Left cardiac atrium (tissue), 4 donors: ENCODE measurements around the gene TEX264. TPM values are rescaled to one million over a fixed set of nuclear protein-coding genes. Genes with fewer than 3 reads are reported as not detected.

Source experiments
- ATAC-seq, 2 donors: fragments of 200-7000 bp; cut with Tn5 transposase; one replicate each; pipeline ENCODE4 v1.9.1; 2020; ENCODE audit warnings: mild to moderate bottlenecking in 2 of 2, moderate library complexity in 2 of 2
- DNase-seq: peaks from one replicate; pipeline ENCODE4 v3.0.0-alpha.2; 2020
- intact Hi-C, 2 donors: fragments of 100-400 bp; cut with DNase I; formaldehyde crosslinking; loops; one replicate each; pipeline versions ENCODE4 v1.14.1 to v1.15.1; 2022 to 2023
- total RNA-seq, 2 donors: library from RNA; stranded (reverse); fragmentation: NEBNext Ultra II Directional; extraction: Animal tissue kit (Norgen Biotek cat#: 25700); gene quantifications; one replicate each; pipeline ENCODE4 v1.2.1, GENCODE V29; 2021
- donor health status: DM: no; HTN: yes; CAD: no.
- donor health status: DM: no; HTN: yes; CAD: no; lungs with severe emphysema.
- donor health status: DM: yes; HTN: yes; CAD: no.
- donor health status: Dilated cardiomyopathy.

Gene TEX264
- total RNA-seq, 2 donors from 2014 or later, result 44.1 TPM

DNA sequence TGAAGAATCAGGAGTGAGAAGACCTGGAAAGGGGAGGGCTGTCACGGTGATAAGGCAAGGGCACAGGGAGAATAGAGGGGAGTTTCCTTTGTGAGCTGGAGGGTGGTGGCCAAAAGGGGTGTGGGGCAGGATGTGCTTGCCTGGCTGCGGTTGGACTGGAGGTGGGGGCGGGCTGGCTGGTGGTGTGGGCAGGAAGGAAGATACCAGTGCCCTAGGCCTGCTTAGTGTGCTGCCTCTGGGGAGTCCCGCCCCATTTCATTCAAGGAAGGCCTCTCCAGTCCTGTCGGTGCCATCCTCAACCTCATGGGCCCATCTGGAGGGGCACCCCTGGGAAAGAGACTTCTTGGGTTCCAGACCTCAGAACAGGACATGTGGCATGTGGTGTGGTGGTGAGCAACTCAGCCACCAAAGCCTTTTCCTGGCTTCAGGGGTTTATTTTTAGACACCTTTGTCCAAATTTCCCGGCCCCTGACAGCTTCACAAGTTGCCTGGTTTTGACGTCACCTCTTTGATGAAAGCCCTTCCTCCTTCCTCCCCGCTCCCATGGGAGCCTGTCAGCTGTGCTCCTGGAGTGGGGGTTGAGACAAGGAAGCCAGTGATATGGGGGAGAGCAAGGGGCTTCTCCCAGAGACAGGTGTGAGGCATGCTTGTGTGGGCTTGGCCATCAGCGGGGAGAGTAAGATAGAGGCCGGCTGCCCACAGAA is 15.6 kb downstream of the TEX264 start:
- ATAC-seq (peak; percentile 59 to 70), DNase-seq (peak; percentile 76)
- intact Hi-C loops, result no loop called here

DNA sequence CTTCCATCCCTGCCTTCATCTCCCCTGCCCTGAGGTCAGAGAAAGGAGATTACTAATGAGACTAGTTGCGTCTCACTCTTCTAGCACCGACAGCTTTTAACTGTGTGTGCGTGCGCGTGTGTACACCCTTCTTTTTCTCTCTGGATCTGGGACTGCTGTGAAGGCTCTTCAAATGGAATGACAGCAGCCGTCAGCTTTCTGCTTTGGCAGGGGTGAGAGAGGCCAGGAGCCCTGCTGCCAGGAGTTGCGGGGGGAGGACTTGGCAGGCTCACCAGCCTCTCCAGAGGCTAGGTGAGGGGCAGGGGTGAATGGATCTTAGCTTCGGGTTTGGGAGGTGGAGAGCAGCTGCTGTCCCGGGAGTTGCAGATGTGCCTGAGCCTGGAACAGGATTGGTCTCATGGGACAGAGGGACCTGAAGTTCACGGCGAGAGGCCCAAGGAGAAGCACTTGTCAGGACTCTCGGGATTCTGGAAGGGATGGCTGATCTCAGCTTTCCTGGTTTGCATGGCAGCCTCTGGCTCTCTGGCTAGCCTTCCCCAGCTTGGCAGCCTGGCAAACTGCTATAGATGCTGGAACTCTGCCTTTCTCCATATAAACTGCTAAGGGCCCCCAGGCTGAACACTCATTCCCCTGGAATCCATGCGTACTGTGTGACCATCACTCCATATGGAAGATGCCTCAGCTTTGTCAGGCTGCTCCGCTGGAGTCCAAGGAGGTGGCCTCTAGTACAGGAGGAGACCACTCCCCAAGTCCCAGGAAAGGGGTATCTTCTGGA is 16.6 kb downstream of the TEX264 start:
- DNase-seq (peak; percentile 60), ATAC-seq (peak; percentile 56 to 60)
- intact Hi-C loops, result no loop called here

DNA sequence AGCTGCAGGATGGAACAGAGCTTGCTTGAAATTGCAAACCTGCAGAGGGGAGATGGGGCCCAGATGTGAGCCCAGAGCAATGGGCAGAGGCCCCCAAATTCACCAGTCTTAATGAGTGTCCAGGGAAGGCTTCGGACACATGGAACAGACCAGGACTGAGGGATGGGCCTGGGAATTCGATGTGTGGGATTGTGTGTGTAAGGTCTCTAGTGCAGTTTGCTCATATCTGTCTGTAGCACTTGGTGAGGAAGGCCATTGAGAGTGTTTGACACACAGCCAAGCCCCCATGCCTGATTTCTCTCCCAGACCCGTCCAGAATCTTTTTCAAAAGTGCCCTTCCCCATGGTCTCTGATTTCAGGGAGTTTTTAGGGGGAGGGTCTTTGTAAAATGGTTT is 17.2 kb downstream of the TEX264 start:
- ATAC-seq, result no peak
- intact Hi-C loops, result no loop called here
- no peak for DNase-seq

DNA sequence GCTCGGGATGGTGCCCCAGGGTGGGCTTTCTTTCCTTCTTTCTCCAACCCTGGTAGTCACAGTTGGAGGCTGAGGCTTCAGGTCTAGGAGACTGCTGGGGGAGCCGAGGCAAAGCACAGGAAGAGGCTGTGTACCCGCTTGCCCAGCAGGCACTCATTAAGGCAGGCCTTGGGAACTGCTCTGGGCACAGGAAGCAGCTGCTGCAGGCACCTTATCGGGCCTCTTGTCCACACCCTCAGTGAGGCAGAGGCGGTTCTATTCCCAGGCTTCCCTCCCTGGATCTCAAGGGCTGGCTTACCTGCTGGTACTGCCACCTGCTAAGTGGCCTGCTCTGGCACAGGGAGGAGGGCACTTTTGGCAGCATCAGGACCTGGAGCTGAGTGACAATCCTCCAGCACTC is 20.0 kb downstream of the TEX264 start:
- intact Hi-C loops, result no loop called here
- DNase-seq (no peak), ATAC-seq (no peak)

DNA sequence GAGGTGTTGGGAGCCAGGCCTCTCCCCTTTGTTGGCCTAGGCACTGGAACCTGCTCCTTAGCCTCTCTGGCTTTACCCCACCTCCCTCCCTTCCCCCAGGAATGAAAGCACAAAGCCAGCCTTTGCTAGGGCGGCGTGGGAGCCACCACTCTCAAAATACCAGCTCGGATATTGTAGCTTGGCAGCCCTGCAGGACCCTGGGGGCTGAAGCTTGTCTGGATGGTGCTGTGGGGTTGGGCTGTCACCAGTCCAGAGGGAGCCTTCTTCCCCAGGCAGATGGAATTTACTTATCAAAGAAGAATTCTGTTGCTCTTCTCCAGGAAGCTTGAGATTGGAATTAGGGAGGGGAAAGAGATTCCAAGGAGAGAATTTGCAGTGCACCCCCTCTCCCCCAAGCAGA is 20.9 kb downstream of the TEX264 start:
- no peak for DNase-seq
- intact Hi-C loops, result no loop called here

DNA sequence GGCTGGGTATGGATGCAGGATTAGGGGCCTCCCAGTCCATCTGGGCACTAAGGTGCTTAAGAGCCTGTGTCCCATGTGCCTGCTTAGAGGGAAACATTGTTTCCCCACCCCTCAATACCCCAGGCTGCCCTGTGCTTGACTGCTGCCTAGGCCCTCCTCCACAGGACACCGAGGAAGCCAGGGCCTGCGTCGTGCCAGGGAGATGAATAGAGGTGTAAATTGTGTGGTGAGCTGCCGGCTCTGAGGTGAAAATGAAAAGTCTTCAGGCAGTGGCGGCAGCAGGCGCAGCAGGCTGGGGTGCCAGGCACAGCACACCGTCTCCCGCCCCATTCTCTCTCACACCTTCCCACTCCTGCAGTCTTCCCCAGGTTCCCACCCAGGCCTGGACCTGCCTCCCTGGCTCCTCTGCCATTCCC is 21.9 kb downstream of the TEX264 start:
- no peak for DNase-seq

More for the DNA sequence above, 20.9 kb downstream of the TEX264 start:
- ATAC-seq, result no peak

DNA sequence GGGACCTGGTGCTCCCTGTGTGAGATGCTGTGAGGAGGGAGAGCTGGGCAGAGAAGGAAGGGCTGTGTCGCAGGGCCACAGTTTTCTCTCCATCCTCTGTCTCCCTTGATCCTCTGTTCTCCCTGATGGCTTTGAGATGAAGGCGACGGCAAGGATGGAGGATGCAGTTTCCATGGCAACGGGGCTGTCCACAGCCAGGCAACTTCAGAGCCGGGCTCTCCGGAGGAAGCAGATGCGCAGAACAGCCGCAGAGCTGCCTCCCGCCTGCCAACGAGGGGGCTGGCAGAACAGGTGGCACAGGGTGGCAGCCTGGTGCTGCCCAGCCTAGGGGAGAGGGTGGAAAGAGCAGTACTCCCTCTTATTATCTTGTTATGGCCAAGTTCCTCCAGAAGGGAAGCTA is 25.9 kb downstream of the TEX264 start:
- ATAC-seq, result no peak
- intact Hi-C loops, result no loop called here
- no peak for DNase-seq

More for the DNA sequence above, 21.9 kb downstream of the TEX264 start:
- intact Hi-C loops, result no loop called here
- ATAC-seq, result no peak

DNA sequence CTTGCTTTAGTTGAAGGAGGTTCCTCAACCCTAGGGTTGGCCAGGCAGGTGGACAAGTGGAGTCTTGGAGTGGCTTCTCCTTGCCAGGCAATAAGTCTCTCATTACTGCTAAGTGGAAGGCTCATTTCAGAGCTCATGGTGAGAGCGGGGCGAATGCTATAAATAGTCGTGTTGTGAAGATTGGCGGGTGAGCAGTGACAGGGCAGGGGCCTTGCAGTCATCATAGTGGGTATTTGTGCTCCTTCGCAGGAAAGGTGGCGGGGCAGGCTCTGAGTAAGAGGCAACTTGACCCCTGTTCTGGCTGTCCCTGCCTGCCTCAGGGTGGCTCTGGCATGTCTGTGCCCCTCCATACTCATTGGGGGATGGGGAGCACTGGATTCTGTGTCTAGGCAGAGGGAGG is 27.2 kb downstream of the TEX264 start:
- intact Hi-C loops, result no loop called here
- ATAC-seq, result peak; percentile 51 to 57
- DNase-seq, result no peak

DNA sequence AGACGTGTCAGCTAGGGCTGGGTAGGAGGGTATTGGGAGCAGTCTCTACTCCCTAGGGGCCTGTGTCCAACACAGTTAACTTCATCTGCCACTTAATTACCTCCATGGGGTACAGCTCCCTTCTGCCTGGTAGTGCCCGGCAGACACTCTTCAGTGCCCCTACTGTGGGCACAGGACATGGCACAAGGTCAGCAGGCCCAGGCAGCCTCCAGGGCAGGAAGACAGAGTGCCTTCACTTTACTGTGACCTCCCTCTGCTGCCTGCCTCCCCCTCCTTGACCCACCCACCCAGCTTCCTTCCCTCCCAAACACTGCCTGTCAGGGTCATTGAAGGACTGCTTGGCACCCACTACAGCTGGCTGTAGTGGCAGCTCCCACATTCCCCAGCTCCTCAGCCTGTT is 29.4 kb downstream of the TEX264 start:
- ATAC-seq, result no peak
- DNase-seq, result no peak
- intact Hi-C loops, result no loop called here

DNA sequence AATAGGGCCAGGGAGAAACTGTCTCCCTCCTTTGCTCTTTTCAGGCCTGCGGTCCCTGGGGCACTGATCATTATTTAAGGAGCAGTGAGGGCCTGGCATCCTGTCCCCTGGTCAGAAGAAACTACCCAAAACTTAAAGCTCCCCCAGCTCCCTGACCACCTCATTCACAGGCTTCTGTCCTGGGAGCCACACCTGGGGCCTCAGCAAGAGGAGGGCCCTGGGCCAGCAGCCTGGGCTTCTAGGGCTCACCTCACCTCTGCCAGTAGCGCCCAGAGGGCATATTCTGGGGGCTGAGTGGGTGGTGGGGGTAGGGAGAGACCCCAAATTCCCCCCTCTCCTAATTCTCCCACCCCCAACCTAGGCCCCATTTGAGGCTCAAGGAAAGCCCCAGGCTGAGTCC is 31.1 kb downstream of the TEX264 start:
- intact Hi-C loops, result no loop called here
- no peak for DNase-seq
- ATAC-seq, result no peak

DNA sequence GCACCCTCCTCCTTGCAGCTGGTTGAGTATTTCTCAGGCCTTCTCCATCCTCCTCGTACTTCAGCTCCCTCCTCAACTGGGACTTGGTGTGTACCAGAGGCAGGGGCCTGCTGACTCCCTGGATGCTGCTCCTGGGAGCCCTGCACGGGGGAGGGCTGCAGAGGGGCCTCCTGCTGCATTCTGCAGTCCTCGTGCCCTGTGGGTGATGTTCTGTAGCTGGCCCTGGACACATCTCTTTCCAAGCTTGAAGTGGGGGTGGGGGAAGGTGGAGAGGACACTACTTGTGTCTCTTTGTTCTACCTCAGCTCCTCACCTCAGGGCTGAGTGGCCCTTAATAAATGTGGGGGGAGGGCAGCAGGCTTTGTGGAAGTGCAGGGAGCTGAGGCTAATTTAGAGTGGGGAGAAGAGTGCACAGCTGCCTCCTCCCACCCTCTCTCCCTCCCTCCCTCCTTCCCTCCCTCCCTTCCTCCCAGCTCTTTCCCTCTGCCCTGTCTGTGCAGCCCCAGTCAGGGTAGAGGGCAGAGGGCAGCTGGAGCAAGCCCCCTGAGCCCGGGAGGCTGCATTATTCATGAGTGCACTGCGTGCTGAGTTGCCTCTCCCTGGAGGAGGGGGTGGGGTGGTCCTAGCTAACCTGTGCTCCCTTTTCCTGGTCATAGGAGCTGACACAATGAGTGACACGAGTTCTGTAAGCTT is 32.2 kb downstream of the TEX264 start:
- intact Hi-C loops, result no loop called here
- no peak for DNase-seq
- ATAC-seq, result no peak

DNA sequence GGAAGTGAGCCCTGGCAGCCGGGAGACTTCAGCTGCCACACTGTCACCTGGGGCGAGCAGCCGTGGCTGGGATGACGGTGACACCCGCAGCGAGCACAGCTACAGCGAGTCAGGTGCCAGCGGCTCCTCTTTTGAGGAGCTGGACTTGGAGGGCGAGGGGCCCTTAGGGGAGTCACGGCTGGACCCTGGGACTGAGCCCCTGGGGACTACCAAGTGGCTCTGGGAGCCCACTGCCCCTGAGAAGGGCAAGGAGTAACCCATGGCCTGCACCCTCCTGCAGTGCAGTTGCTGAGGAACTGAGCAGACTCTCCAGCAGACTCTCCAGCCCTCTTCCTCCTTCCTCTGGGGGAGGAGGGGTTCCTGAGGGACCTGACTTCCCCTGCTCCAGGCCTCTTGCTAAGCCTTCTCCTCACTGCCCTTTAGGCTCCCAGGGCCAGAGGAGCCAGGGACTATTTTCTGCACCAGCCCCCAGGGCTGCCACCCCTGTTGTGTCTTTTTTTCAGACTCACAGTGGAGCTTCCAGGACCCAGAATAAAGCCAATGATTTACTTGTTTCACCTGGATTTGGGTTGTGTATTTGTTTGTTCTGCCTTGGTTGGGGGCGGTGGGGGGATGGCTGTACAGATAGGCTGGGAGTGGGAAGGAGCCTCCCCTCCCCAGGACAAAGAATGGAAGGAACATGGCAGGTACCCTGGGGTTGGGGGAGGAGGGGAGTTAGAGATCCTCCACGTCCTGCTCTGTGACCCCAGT is 32.9 kb downstream of the TEX264 start:
- no peak for ATAC-seq
- peak; percentile 12 for DNase-seq
- intact Hi-C loops, result no loop called here

DNA sequence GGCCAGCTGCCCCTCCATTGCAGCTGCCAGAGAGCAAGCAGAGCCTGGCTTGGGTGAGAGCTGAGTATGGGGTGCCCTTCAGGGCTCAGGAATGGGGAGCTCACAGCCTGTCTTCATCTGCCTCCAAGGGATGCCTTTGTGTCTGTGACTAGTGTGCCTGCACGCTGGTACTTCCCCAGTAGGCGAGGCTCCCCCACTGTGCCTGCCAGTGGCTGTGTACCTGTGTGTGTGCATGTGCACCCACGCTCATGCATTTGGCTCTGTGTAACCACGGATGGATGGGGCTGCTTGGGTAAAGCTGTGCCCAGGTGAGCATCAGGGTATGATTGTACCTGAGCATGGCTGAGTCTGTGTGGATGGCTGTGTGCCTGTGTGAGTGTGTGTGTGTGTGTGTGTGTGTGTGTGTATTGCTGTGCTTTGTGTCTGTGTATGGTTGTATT is 33.5 kb downstream of the TEX264 start:
- peak; percentile 11 for DNase-seq
- intact Hi-C loops, result no loop called here
- no peak for ATAC-seq

DNA sequence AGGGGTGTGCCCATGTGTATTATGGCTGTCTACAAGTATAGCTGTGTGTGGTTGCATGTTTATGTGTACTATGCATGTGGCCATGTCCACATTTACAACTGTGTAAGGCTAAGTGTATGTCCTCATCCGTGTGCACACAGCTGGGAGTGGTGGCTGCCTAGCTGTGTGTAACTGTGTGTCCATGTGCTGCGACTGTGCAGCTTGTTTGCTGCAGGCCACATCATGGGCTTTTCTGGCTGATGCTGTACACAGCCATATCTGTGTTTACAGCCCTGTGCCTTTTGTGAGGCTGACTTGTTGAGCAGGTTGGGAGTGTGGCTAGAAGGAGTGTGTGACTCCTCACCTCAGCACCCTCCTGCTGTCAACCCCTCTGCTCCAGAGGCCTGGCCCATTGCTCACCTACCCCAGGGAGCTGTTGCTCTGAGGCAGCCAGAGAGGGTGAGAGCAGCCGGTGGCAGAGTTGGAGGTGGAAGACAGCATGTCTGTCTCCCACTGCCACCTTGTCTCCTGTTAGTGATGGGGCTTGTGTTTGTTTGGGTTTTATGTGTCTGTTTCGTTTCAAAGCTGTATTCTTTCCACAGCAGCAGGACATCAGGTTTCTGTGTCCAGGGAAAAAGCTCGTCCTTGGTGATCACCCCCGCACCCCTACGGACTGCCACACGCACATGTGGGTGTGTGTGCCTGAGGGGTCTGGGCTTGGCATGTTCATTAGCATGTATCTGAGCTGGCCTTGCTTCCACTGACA is 34.4 kb downstream of the TEX264 start:
- intact Hi-C loops, result no loop called here
- DNase-seq, result peak; percentile 12
- no peak for ATAC-seq

DNA sequence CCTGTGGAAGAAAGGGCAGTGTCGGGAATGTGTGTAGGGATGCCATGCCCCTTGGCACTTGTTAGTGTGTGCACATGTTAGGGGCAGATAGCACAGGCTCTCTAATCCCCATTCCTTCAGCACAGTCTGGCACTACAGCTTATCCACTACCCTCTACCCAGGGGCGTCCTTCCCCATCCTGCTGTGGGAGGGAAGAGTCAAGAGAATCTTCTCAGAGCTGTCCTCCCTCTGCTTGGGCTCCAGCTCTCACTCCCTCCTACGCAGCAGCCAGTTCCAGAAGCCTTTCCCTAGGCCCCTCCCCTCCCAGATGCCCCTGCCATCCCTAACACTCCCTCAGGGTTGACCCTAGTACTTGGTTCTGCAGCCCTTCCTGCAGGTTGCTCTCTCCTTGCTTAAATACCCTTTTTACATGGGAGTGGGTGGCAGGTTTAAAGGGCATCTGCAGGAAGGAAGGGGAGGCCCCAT is 35.0 kb downstream of the TEX264 start:
- DNase-seq, result peak; percentile 5
- no peak for ATAC-seq
- intact Hi-C loops, result no loop called here

DNA sequence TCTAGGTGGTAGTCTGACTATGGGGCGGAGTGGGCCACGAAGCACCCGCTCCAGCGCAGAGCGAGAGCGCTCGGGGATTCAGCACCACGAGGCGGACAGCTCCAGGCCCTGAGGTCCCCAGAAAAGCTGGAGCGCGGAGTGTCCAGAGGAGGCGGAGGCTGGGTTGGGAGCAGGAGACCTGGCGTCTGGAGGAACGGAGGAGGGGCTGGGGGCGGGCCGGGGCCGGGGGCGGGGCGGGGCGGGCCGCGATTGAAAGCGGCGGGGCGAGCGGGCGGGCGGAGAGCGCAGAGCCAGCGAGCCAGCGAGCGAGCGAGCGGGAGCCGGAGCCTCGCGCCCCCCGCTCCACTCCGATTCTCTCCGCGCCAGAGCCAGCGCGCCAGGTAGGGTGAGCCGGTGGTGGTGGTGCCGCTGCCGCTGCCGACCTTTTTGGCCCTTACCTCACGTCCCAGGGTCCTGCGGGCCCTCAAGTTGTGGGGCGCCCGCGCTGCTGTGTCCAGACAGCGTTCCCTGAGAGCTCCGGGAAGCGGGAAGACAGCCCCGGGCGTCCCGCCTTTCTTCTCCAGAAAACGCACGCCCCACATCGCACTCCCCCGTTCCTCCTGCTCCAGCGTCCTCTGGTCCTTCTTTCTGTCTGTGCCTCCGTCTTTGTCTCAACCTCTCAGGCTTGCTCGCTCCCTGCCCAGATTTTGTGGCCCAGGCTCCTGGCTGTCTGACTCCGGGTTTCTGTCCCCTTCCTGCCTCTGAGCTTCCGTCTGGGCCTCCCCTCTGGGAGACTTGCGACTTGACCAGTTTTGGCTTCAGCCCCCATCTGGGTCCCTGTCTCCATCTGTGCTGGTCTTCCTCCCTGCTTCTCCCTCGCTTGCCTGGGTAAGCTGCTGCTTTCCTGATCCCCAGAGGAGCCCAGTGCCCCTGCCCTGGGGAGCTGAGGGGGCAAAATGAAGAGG is 36.0 kb downstream of the TEX264 start, which contains the start of gene GRM2:
GRM2 (plus strand) TSS at position 281 of the 944 bp plus-strand sequence. CDS start 1,916 bp downstream, outside the sequence.
- intact Hi-C loops, result no loop called here
- DNase-seq (peak; percentile 84), ATAC-seq (peak; percentile 93 to 94)

DNA sequence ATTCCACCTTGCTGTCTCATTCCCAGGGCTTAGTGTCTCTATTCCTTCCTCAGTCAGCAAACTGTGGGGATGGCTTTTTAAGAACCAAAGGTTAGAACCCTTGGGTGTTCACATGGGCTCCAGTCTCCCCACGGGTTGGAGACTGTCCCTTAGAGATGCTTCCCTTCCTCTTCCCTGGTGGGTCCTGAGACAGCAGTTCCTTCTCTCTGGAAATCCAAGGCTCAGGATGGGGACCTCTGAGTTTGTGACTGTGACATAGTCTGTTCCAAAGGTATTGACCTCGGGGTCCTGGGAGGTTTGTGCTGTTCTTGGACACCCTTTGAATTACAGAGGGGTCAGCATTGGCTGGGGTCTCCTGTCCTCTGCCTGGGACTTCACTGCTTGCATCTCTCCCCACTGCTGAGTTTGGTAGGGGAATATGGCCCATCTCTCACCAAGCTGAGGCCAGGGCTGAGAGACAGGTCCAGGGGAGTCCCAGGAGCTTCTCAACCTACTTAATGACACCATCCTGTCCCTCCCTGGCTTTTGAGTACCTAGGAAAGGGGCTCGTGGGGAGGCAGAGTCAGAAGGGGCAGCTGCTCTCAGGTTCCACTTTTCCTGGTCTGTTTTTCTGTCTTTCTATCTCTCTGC is 37.3 kb downstream of the TEX264 start:
- DNase-seq, result no peak
- ATAC-seq, result no peak
- intact Hi-C loops, result no loop called here
